GM18858 (cell line): Measurements from ENCODE around the gene ADARB2.

Source experiments
- ATAC-seq: cut with Tn5 transposase; IDR thresholded peaks from one replicate; pipeline ENCODE4 v1.9.1; 2021; ENCODE audit not compliant: unreplicated experiment

The ADARB2 gene

DNA sequence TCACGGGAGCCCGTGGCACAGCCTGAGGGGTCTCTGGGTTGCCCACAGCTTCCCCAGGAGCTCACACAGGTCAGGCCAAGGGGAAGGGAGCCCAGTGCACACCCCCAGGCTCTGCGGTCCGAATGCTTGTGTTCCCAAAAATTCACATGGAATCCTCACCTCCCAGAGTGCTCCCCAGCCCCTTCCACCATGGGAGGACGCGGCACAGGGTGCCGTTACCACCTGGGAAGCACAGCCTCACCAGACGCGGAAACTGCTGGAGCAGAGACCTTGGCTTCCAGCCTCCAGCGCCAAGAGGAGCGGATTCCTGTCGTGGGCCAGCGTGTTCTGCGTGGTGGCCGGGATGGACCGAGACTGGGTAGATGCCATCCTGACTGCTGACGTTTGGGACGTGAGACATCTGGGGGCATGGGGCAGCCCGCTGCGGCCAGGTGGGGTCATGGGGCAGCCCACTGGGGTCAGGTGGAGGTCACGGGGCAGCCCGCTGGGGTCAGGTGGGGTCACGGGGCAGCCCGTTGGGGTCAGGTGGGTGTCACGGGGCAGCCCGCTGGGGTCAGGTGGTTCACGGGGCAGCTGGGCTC lies 531.8 kb downstream of the ADARB2 start:
- ATAC-seq: no peak

DNA sequence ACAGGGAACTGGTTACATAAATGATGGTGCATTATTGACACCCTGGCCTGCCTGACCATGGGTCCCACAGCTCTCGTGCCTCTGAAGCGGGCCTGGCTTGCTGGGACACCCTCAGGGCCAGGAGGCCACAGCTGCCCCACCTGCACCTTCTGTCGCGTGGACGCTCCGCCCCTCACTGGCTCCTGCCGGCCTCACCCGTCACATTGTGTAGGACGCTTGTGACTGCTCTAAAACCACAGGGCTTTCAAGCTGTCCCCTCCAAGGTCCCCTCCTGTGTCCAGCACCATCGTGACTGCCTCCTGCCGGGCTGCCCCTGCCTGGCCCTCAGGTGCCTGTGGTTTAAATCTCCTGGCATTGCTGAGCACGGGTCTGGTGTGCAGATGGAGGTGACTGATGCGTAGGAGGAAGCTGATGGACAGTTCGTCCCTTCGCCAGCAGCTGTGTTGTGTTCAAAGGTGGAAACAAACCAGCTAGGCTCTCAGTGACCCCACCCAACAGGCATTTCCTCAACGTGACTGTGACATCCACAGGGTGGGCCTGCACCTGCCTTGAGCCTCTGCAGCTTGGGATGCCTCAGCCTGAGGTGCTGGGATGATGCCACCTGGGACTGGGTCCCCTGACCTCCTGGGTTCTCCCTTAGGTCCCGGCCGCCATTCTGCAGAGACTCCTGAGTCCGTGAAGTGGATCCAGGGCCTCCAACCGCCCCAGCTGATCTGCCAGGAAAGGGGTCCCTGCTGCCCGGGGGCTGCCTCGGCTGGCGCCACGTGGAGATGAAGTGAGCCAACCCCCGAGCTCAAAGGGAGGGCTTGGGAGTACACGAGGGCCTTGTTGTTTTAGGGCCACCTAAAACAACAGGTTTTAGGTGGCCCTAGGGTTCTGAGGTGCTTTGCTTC lies 532.6 kb downstream of the ADARB2 start:
- ATAC-seq: no peak

DNA sequence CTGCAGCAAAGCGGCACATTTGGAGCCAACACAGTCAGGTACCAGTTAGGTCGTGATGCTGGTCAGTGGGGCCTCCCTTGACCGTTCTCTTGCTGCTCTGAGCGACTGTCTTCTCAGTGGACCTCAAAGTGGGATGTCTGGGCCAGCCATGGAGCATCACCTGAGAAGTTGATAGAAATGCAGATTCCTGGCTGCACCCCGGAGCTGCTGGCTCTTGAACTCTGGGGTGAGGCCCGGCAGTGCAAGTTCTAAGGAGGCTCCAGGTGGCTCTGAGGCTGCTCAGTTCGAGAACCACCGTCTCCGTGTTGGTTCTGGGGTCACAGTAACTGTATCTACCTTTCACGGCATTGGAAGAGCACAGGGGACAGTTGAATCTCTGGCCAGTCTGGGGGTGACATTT lies 533.6 kb downstream of the ADARB2 start:
- ATAC-seq: no peak

DNA sequence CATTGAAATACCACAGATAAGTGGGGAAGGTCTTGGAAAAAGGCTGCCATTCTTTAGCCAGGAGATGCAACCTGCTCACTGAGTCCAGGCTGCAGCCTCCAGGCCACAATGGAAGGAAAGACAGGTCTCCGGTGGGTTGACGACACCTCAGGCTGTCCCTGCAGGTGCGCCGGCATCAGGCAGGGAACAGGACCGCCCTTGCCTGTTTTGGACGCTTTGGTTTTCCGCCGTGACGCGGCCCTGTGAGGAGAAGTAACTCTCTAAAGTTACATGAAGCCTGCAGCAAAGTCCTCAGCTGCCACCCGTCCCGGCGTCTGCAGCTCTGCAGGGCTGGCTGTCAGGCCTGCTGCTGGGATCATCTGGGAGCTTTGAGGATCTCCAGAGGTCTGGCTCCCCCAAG lies 534.1 kb downstream of the ADARB2 start:
- ATAC-seq: no peak

DNA sequence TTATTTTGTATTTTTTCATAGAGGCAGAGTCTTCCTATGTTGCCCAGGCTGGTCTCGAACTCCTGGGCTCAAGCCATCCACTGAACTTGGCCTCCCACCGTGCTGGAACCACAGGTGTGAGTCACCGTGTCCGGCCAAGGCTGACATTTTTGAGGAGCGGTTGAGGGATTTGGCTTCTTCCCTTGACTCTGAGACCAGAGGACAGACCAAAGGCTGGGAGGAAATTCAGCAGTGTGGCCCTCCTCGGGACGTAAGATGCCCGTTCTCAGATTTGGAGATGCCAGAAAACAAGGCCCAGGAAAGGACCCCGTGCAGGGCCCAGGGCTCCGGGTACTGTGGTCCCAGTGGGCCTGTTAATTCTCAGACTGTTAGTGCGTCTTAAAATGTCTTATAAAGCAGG lies 535.0 kb downstream of the ADARB2 start:
- ATAC-seq: no peak

DNA sequence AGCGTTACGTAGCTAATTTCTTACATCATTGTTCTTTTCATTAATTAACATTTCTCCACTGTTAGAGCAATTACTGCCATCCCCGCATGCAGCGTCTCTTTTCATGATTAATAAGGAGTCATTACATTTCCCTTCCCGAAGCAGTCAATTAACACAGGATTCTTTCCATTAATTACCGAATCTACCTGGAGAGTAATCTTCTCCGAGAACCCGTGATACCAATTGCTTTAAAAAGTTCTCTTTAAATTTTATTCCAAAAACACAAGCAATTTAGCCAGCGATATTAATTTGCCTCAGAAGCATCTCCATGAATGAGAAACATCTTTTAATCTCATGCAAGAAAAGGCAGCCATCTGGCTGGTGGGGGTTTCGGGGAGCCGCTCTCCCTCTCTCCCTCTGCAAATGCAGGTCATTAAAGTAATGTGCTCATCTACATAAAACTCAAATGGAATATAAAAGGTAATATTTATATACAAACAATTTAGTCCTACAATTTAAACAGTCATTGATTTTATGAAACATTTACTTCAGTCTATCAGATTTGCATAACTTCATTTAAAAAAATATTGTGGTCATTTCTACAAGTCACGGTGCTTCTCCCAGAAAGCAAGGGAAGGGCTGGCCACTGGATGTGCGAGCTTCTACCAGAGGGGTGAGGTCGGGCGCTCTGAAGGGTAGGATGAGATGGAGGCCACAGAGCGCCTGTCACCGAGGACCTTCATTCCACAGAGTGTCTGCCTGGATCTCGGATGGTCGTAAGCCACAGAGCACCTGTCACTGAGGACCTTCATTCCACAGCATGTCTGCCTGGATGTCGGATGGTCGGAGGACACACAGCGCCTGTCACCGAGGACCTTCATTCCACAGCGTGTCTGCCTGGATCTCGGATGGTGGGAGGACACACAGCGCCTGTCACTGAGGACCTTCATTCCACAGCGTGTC lies 536.2 kb downstream of the ADARB2 start:
- no peak for ATAC-seq

DNA sequence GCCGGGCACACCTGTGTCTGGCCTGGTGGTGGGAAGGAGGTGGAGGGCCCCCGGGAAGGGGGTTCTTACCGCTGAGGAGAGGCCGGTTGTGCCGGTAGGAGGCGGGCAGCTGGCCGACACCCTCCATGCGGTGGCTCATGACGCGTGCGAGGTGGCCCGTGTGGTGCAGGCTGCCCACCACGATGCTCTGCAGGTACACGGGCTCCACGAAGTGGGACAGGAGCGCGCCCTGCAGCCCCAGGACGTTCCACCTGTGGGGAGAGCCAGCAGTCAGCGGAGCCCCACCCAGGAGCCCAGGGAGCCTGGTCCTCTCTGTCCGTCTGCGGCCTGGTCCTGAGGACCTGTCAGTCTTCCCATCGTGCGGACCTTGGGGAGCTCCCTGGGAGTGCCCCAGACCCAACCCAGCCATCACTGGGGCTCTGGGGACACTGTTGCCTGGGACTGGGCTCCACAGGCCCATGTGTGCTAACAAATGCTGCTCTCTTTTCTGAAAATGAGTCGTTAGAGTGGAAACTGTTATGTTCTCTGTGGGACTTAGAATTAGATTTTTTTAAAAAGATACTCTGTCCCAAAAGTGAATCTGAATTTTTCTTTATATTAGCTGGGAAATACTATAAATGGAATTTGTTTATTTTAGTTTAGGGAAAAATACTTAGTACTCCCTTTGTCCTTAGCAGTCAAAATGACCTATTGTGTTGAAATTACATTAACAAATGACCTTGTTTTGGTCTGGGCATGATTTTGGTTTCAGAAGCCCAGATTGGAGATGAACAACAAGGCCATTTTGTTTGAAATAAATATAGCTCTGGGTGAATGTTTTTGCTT lies 537.2 kb downstream of the ADARB2 start:
- ATAC-seq: no peak

DNA sequence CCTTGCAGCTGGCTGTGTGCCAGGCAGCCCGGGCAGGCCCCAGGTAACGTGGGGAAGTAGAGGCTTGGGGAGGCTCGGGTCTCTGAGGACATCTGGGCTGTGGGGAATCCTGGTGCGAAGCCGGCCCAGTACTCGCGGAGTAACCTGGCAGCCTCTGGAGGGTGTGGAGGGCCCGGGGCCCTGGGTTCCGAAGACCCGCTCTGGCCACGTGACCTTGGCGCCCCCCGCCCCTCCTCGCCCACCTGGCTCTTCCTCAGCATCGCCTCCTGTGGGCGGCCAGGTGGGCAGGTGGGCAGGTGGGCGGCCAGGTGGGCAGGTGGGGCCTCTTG lies 538.0 kb downstream of the ADARB2 start:
- no peak for ATAC-seq

DNA sequence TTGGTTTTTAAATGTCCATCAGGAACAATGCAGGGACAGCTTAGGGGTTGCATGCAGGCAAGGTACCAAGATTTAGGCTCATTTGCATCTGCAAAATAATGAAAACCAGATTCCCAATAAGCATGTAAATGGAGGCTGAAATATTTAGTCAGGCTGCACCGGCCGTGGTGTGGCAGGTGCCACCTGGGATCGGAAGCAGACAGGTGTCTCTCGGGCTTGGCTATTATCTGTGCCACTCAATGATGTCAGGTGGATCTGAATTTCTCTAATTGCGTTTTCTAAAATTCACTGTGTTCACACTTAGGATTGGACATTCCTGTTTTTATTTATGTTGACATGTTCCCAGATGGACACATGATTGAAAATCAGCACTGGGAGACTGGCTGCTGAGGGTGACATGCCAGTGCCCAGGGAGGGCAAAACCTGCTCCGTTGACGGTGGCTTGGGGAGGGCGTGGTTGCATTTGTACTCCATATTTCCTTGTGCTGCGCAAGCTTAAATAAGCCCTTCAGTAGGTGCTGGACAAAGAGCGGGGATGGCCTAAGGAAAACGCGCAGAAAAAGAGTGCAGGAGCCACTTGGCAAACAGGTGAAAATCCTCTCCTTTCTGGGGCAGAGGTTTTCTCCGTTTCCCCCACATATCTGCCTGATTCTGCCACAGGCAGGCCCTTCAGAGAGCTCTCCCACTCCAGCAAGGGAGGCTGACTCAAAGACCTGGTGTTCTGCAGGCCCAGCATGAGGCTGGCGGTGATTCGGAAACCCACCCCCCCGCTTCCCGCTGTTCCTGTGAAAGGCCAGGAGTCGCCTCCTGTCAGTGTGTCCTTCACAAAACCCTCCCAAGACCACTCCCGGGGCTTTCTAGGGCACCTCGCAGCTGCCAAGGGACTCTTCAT lies 538.6 kb downstream of the ADARB2 start:
- ATAC-seq: no peak

DNA sequence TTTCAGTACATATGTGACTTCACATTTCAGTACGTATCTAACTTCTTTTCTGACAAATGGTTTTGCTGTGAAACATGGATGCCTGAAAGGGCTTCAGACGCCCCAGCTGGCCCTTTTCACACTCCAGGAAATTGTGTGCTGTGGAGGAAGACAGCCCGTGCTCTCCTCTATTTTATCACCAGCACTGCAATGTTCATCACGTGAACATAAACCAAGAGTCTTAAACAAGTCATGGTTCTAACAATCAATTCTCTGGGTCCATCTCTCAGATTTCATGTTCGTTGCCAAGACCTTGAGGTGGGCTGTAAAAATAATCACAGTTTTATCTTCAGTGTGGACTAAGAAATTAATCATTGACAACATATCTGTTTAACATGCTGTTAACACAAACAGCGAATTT lies 539.9 kb downstream of the ADARB2 start:
- ATAC-seq: no peak

DNA sequence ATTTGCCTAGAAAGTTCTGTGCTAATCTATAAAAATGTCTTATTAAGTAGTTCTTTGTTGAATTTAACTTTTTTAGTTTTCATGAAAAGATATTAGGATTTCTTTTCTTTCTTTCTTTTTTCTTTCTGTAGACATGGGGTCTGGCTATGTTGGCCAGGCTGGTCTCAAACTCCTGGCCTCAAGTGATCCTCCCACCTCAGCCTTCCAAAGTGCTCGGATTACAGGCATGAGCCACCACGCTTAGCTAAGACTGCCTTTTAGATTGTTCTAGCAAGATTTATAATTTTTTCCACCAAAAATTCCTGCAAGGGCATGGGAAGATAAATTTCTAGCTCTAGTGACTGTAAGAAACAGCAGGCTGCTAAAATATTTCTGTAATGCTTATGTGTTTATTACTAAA lies 540.7 kb downstream of the ADARB2 start:
- ATAC-seq: no peak

DNA sequence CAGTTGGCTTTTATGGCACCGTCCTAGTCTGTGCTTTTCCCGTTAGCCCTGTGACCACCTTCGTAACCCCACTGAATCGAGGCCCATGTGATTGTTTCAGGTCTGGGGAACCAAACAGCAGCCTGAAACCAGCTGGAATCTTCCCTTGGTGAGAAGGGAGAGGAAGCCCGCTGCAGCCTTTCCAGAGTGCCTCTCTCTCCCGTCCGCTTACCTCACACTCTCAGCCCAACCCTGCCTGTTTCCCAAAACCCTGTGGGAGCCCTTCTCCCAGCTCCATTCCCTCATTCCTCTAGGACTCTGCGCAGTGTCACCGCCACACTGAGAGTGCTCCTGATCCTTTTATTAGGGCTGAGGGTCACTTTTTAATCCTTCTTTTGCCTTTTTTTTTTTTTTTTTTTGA lies 541.5 kb downstream of the ADARB2 start:
- ATAC-seq: no peak

DNA sequence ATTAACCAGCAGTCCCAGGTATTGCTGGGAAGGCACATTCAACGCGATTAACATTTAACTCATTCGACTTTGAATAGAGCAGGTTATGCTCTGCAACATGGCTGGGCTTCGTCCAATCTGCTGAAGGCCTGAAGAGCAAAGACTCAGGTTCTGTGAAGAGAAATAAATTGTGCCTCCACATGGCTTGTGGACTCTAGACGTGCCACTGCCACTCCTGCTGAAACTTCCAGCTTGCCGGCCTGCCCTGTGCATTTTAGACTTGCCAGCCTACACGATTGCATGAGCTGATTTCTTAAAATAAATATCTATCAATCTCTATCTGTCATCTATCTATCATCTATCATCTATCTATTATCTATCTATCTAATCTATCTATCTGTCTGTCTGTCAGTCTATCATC lies 543.2 kb downstream of the ADARB2 start:
- no peak for ATAC-seq

DNA sequence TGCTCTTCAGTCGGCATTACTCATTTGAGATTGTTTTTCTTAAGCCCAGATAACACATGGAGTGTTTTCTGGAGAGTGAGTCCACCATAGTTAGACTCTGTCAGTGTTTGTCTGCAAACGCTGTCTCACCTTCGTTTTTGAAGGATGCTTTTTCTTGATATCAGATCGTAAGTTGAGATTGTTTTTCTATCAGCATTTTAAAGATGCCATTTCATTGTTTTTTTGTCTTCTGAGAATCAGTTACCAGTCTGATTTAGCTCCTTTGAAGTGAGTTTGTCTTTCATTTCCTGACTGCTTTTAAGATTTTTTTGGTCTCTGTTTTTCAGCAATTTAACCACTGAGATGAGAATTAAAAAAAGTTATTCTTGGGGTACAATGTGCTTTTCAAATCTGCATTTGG lies 543.8 kb downstream of the ADARB2 start:
- ATAC-seq: no peak

DNA sequence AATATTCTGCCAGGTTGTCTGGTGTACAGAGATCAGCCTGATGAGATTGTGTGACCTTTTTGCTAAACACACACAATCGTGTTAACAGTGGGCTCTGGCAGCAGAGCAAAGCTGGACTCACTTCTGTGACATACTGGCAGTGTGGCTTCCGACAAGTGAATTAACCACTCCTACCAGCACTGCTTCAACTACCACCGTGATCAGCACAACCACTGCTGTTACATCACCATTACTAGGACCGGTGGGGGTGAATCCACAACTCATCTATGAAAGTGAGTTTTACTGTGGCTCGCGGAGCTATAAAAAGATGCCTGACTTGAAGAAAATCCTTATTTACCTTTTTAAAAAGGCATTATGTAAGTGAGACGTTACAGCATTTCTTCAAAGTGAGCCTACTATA lies 545.6 kb downstream of the ADARB2 start:
- ATAC-seq: no peak

DNA sequence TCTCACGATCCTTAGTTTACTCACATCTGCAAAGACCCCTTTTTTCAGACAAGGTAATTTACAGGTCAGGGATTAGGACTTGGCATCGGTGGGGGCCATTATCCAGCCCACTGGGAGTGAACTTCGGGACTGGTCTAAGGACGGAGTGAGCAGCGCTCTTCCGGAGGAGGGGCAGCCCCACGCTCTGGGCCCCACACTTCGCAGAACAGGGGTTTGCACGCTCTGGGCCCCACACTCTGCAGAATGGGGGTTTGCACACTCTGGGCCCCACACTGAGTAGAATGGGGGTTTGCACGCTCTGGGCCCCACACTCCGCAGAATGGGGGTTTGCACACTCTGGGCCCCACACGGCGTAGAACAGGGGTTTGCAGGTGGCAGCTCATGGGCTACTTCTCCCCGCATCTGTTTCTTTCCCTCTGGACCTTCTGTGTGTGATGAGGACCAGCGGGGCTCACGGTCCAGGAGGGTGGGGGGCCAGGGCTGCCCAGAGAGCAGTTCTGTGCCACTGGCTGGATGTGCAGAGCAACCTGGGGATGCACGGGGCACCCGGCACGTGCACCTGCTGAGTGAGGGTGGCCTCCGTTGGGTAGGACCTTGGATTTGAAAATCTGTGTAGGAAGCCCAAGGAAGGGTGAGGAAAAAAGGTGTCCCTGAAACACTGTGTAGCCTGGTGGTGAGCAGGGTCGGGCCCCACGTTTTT lies 546.4 kb downstream of the ADARB2 start:
- no peak for ATAC-seq

DNA sequence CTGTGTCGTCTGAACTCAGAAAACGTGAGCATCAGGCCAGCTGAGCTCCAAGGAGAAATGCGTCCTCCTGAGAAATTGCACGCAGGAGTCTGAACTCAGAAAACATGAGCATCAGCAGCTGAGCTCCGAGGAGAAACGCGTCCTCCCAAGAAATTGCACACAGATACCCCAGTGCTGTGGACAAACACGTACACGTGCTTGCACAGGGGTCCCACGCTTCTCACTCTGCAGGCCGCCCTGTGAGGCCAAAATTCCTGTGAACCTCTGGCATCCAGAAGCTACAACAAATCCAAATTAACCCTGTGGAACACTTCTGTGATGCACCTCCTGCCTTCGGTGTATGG lies 547.3 kb downstream of the ADARB2 start:
- no peak for ATAC-seq

DNA sequence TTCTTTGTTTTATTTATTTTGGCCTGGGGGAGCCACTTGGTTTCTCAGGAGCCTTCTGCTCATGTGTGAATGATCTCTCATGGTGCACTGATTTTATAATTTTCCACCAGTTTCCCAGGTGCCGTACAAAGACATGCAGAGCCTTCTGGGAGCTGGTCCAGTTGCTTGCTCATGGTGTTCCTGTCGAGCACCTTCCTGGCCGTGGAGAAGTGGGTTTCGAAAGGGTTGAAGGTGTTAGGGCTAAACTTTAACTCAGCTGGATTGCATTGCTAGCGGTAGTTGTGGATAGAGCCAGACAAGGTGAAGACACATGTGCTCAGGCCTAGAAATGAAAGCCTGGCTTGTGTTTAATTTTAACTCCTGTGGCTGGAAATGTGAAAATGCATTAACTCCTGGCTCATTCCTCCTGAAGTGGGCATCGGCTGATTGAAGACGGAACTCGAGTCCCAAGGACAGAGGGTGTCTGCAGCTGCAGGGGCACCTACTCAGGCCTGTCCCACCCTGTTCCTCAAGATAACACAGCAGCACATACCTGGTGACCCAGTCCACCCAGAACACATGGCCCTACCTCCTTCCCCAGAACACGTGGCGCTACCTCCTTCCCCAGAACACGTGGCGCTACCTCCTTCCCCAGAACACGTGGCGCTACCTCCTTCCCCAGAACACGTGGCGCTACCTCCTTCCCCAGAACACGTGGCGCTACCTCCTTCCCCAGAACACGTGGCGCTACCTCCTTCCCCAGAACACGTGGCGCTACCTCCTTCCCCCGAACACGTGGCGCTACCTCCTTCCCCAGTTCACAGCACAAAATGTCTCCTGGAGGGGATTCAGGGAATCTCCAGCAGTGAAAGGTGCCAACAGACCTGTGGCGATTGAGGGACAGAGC lies 547.9 kb downstream of the ADARB2 start:
- ATAC-seq: no peak
